AG09319 (cell line): ENCODE data around the gene DSG2.
"Not testable (repeated sequence)": the region's sequence is repeated elsewhere in the genome, so short reads cannot be mapped to it uniquely, and the experiment has no call there.

Source experiments
- DNase-seq: peaks from one replicate; pipeline ENCODE4 v3.0.0-alpha.2; 2010; ENCODE audit warnings: low read depth; ENCODE audit errors: extremely low read depth
- TF ChIP-seq, protein P1 (sequence below): IDR thresholded peaks from 2 replicates; pipeline ENCODE4 v1.5.1; 2011; ENCODE audit warnings: low read depth, mild to moderate bottlenecking, inconsistent platforms, low read length, moderate library complexity

DSG2 gene

DNA sequence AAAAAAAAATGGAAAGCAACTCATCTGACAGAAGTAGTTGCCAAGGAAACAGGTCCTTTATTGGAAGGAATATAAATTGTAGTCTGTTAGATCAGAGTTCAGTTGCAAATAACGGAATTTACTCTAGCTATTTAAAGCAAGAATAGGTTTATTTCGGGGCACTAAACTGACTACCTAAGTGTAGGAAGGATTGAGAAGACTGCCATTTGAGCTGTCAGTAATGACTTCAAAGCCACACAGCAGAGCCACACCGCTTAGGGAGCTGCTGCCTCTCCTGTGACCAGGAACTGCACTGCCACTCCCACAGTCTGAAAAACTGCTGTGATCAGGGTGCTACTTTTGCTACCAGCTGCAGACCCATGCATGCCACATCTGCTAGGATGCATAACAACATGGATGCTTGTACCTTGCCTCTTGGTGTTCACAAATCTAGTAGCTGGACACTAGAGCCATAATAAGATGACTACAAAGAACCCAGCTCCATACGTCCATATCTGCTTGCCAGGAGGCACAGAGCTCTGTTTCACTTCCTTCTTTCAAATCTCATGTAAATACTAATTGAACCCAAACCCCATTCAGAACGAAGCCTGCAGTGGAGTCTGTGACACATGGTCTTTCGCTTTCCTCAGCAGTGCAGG is 2.2 kb downstream of the DSG2 start:
- DNase-seq: no peak
- TF ChIP-seq, protein P1, sequence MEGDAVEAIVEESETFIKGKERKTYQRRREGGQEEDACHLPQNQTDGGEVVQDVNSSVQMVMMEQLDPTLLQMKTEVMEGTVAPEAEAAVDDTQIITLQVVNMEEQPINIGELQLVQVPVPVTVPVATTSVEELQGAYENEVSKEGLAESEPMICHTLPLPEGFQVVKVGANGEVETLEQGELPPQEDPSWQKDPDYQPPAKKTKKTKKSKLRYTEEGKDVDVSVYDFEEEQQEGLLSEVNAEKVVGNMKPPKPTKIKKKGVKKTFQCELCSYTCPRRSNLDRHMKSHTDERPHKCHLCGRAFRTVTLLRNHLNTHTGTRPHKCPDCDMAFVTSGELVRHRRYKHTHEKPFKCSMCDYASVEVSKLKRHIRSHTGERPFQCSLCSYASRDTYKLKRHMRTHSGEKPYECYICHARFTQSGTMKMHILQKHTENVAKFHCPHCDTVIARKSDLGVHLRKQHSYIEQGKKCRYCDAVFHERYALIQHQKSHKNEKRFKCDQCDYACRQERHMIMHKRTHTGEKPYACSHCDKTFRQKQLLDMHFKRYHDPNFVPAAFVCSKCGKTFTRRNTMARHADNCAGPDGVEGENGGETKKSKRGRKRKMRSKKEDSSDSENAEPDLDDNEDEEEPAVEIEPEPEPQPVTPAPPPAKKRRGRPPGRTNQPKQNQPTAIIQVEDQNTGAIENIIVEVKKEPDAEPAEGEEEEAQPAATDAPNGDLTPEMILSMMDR: no peak

DNA sequence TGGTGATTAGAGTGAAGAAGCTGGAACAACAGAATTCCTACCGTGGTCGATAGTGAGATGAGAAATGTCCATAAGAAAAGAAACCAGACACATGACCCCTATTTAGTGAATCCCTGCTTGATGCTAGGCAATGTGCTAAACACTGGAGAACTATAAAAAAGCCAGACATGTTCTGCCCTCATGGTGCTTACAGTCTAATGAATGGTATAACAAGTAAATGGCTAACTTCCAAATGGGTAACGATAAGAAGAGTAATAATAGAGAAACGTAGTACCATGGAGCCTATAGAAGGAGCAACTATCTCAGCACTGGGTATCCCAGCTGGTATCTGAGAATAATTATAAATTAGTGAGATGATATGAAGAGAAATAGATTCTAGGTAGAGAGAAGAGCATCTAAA is 5.0 kb downstream of the DSG2 start:
- no peak for DNase-seq
- TF ChIP-seq, protein P1: no peak

DNA sequence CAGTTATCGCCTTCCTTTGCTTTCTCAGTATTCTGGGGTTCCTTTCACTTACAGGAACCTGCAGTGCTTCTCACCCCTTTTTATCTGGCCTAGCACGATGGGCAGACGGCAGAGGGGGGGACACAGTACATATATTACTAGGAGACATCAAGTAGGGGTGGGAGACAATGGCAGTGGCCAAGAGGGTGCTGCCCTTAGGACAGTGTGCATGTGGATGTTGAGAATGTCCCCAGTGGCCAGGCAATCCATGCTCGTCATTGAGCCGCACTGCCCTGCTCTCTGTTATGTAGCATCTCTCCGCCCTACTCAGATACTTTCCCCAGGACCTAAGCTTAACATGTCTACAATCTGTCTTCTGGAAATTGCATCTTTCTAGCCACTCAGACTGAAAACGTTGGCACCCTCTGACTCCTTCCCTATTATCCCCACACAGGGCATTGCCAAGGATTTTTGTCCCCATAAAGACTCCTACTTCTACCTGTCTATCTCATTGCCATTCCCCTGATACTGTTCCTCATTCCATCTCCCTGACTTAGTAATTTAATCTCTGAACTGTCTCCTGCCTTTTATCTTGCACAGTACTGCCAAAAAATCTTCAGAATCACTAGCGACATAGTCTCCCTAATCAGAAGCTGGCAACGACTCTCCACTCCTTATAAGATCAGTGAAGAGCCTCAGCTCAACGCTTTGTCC is 6.6 kb downstream of the DSG2 start:
- no peak for DNase-seq
- TF ChIP-seq, protein P1: no peak

DNA sequence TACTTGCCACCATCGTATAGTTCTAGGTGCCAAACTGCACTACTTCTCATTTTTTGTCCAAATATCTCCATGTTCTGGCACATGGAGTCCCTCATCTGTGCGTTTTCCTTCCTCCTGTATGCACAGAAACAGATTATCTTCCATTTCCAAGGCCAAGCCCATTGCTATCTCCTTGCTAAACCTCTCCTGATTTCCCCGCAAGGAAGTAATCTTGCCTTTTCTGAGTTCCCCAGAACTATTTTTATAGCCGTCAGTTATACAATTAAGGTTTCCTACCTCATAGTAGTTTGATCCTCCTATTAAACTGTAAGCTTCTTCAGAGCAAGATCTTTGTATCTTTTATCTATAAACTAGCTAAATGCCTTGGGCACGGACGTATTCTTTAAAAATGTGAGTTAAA is 7.2 kb downstream of the DSG2 start:
- TF ChIP-seq, protein P1: no peak
- DNase-seq: no peak

DNA sequence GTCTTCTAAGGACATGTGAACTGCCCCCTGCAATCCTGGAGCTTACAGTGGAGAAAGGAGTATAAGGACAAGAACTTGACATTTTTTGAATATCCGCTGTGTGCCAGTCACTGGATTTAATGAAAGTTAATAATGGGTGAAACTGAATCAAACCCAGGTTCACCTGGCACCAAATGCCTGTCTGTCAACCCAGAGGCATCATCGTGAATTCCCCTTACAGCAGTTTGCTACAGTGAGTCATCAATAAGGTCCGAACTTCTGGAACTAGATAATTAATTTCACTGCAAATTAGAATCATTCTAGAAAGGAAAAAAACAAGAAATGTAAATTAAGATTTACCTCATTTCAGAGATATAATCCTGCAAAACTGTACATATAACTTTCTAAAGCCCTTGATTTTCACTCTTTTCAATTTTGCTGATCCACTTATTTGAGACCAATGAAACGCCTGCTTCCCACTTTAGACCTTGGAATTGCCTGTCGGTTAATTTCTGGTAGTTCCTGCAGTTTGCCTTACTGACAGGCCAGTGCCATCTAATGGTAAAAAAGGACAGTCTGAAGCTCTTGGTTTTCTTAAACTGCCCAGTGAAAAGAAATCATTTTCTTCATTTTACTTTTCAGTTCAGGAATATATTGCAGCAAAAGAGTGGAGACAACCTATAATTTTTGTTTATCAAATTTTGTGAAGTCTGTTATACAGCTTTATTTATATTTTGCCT is 8.2 kb downstream of the DSG2 start:
- DNase-seq: no peak
- TF ChIP-seq, protein P1: no peak

DNA sequence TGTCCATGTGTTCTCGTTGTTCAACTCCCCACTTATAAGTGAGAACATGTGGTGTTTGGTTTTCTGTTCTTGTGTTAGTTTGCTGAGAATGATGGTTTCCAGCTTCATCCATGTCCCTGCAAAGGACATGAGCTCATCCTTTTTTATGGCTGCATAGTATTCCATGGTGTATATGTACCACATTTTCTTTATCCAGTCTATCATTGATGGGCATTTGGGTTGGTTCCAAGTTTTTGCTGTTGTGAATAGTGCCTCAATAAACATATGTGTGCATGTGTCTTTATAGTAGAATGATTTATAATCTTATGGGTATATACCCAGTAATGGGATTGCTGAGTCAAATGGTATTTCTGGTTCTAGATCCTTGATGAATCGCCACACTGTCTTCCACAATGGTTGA is 9.1 kb downstream of the DSG2 start:
- DNase-seq: not testable (repeated sequence)

DNA sequence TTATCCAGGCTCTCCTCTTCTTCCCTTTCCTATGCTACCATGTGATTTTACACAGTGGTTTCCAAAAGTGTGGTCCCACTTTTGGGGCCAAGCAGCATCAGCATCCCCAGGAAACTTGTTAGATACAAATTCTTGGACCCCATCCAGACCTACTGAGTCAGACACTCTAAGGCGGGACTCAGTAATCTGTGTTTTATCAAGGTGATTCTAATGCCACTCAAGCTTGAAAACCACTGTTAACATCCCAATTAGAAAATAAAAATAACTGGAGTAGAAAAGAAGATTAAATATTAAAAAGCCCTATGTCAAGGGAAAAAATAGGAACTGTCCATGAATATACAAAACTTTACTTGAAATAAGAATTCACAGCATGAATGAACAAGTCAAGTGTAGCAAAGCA is 10.8 kb downstream of the DSG2 start:
- no peak for DNase-seq
- TF ChIP-seq, protein P1: no peak
